ENCODE results near the gene C2CD3.

C2CD3 gene

GRCh38 chr11:74057249-74058151 is 113.3 kb downstream of the C2CD3 start:
- in situ Hi-C loops (cut with MboI; ENCODE audit: low sequenced_read_pairs, unreplicated experiment) = no loop called here
- no peak for TF ChIP-seq CTCF (IDR thresholded peaks at IDR 0.05; ENCODE audit: borderline replicate concordance, control extremely low read depth, extremely low read depth, insufficient read depth, missing control alignments)
- no peak for DNase-seq (ENCODE audit: low spot score)

GRCh38 chr11:74055938-74056337 is 114.9 kb downstream of the C2CD3 start:
- in situ Hi-C loops (cut with MboI; ENCODE audit: low sequenced_read_pairs, unreplicated experiment) = no loop called here
- no peak for TF ChIP-seq CTCF (IDR thresholded peaks at IDR 0.05; ENCODE audit: borderline replicate concordance, control extremely low read depth, extremely low read depth, insufficient read depth, missing control alignments)
- no peak for DNase-seq (ENCODE audit: low spot score)

- no peak for DNase-seq (ENCODE audit: low spot score)
- TF ChIP-seq CTCF (IDR thresholded peaks at IDR 0.05; ENCODE audit: borderline replicate concordance, control extremely low read depth, extremely low read depth, insufficient read depth, missing control alignments) = no peak
- in situ Hi-C loops (cut with MboI; ENCODE audit: low sequenced_read_pairs, unreplicated experiment) = no loop called here
These were observed 120.3 kb downstream of the C2CD3 start for GRCh38 chr11:74050465-74050864.

DNA sequence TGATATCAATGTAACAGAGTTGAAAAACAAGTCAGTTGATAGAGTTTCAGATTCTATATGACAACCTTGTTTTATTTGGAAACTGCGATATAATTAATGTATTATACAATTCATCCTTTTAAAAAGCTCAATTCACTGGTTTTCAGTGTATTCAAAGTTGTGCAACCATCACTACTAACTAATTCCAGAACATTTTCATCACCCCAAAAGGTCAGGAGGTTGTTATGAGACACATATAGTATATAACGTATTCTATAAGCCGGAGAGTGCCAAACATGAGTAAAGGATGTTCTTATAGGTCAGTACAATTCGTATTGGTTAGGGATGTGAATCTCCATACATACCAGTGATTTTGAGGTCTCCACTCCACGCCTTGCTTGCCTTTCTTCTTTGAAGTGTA is 121.8 kb downstream of the C2CD3 start:
- in situ Hi-C loops (cut with MboI; ENCODE audit: low sequenced_read_pairs, unreplicated experiment) = no loop called here
- DNase-seq (ENCODE audit: low spot score) = no peak

GRCh38 chr11:74044538-74044937 is 126.3 kb downstream of the C2CD3 start:
- DNase-seq (ENCODE audit: low spot score) = no peak
- in situ Hi-C loops (cut with MboI; ENCODE audit: low sequenced_read_pairs, unreplicated experiment) = no loop called here

More for the DNA sequence above, 121.8 kb downstream of the C2CD3 start:
- no peak for TF ChIP-seq CTCF (IDR thresholded peaks at IDR 0.05; ENCODE audit: borderline replicate concordance, control extremely low read depth, extremely low read depth, insufficient read depth, missing control alignments)

DNA sequence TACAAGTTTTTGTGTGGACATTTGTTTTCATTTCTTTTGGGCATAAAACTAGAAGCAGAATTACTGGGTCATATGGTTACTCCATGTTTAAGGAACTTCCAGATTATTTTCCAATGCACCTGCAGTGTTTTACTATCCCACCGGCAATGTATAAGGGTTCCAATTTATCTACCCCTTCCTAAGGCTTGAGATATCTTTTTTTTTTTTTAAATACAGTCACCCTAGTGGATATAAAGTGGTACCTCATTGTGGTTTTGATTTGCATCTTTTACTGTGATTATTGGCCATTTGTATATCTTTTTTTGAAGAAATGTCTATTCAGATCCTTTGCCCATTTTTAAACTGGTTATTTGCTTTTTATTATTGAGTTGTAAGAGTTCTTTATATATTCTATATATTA is 127.4 kb downstream of the C2CD3 start:
- TF ChIP-seq CTCF (IDR thresholded peaks at IDR 0.05; ENCODE audit: borderline replicate concordance, control extremely low read depth, extremely low read depth, insufficient read depth, missing control alignments) = no peak
- DNase-seq (ENCODE audit: low spot score) = no peak
- in situ Hi-C loops (cut with MboI; ENCODE audit: low sequenced_read_pairs, unreplicated experiment) = no loop called here

More at GRCh38 chr11:74044538-74044937, 126.3 kb downstream of the C2CD3 start:
- TF ChIP-seq CTCF (IDR thresholded peaks at IDR 0.05; ENCODE audit: borderline replicate concordance, control extremely low read depth, extremely low read depth, insufficient read depth, missing control alignments) = no peak
